ENCODE measurements around the gene TRIM41. TPM values are rescaled to one million over a fixed set of nuclear protein-coding genes. Genes with fewer than 3 reads are reported as not detected.
"Not testable (repeated sequence)": the region's sequence is repeated elsewhere in the genome, so short reads cannot be mapped to it uniquely, and the experiment has no call there.

Gene TRIM41
- 80.4 TPM for polyA plus RNA-seq (2012; ENCODE audit: insufficient read depth, insufficient read length, low read depth)

GRCh38 chr5:181223058-181223728 lies at the start of gene TRIM41:
TRIM41 (plus strand) TSS chr5:181223281; CDS start chr5:181224000, 719 bp downstream.
- Histone ChIP-seq H3K4me1 (no peaks in the 10 kb centered on the region), H3K9me3 (no peaks in the 10 kb centered on the region), H3K36me3 (no peaks in the 10 kb centered on the region), H3K4me3 (ENCODE audit: low read depth, low read length) (peak within 1 kb of the TSS; percentile 89), H3K27me3 (no peaks in the 10 kb centered on the region)
- TF ChIP-seq, protein P1, sequence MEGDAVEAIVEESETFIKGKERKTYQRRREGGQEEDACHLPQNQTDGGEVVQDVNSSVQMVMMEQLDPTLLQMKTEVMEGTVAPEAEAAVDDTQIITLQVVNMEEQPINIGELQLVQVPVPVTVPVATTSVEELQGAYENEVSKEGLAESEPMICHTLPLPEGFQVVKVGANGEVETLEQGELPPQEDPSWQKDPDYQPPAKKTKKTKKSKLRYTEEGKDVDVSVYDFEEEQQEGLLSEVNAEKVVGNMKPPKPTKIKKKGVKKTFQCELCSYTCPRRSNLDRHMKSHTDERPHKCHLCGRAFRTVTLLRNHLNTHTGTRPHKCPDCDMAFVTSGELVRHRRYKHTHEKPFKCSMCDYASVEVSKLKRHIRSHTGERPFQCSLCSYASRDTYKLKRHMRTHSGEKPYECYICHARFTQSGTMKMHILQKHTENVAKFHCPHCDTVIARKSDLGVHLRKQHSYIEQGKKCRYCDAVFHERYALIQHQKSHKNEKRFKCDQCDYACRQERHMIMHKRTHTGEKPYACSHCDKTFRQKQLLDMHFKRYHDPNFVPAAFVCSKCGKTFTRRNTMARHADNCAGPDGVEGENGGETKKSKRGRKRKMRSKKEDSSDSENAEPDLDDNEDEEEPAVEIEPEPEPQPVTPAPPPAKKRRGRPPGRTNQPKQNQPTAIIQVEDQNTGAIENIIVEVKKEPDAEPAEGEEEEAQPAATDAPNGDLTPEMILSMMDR (IDR thresholded peaks at IDR 0.05; ENCODE audit: low read depth, low read length), result 0 out of 2 replicates have a peak, but pooled peaks have one; percentile 11
- DNase-seq, result peak; percentile 100

DNA sequence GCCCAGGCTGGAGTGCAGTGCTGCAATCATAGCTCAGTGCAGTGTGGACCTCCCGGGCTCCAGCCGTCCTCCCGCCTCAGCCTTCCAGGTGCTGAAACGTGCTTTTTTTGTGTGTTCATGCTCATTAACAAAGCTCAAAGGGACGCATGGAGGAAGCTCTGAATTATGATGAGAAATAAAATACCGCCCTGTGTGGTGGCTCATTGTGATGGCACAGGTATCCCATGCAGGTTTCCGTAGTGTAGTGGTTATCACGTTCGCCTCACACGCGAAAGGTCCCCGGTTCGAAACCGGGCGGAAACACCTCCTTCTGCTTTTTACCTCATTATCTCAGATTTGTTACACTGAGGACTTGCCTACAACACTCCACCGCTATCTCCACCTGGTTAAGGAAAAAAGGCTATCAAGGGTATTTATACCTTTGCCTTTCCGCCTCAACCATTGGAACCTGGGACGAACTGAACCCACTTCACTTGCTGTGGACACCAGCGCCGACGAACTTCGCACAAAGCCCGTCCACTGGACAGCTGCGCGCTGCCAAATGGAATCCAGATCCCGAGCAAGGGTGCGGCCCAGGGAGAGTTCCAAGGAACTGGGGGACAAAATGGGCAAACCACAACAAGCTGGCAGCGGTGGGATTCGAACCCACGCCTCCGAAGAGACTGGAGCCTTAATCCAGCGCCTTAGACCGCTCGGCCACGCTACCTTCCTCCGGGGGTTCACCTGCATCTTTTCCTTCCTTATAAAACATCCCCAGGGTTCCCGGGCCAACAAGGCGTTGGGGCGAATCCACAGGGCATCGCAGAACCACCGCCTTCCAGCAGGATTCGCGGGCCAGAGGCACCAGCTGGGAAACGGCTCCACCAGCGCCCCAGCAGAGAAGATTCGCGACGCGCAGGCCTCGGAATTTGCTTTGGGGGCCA lies 49.4 kb upstream of the TRIM41 start:
- TF ChIP-seq, protein P1 (IDR thresholded peaks at IDR 0.05; ENCODE audit: low read depth, low read length), result peak; percentile 7; the same call in 1 of the 2 replicates
- H3K36me3 ChIP-seq, result no peaks in the 10 kb centered on the region
- H3K27me3 ChIP-seq, result no peaks in the 10 kb centered on the region
- DNase-seq, result peak; percentile 89
- H3K9me3 ChIP-seq, result no peaks in the 10 kb centered on the region
- no peaks in the 10 kb centered on the region for H3K4me1 ChIP-seq
- peak overlapping the region; percentile 78 for H3K4me3 ChIP-seq (ENCODE audit: low read depth, low read length)

- H3K4me1 ChIP-seq, result no peaks in the 10 kb centered on the region
- no peaks in the 10 kb centered on the region for H3K36me3 ChIP-seq
- no peak overlapping the region for H3K4me3 ChIP-seq (ENCODE audit: low read depth, low read length)
- no peaks in the 10 kb centered on the region for H3K27me3 ChIP-seq
- no peaks in the 10 kb centered on the region for H3K9me3 ChIP-seq
- no peak for DNase-seq
- TF ChIP-seq, protein P1 (IDR thresholded peaks at IDR 0.05; ENCODE audit: low read depth, low read length), result no peak
Measured at GRCh38 chr5:181176254-181176952, 46.7 kb upstream of the TRIM41 start.

GRCh38 chr5:181177559-181177958 lies 45.5 kb upstream of the TRIM41 start:
- not testable (repeated sequence) for H3K4me3 ChIP-seq (ENCODE audit: low read depth, low read length); H3K27me3 ChIP-seq; H3K4me1 ChIP-seq; H3K36me3 ChIP-seq; H3K9me3 ChIP-seq; DNase-seq

DNA sequence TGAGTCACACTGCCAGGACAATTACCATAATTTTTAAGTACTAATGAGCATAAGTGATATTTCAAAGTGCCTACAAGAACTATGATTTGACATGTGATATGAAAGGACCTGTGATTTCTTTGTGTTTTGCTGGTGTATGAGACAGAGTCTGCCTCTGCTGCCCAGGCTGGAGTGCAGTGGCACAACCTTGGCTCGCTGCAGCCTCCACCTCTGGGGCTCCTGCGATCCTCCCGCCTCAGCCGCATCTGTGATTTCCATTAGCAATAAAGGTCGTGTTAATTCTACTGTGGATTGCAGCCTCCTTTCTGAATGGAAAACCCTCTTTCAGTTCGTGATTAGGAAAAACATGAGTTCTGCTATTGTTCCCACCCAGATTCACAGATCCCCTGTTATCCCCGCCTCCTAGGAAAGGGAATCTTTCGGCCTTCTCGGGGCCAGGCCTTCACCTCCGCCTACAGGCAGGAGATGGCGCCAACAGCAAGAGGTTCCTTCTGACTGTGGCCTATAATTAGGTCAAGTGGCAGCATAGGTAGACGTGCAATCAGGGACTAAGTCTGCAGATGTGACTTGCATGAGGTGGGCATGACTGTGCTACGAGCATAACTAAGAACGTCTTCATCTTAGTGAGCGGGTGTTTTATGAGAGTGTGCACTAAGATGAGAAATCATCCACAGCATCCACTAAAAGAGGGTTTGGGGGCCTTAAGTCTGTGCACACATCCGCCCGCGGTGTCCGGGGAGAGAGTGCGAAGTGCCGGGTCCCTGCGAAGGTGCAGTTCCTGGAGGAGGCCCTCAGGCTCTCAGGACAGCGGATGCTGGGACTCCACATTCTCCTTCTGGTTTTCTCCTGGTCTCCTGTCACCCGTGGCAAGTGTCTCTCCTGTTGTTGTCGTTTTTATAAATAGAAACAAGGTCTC lies 41.2 kb upstream of the TRIM41 start:
- no peaks in the 10 kb centered on the region for H3K36me3 ChIP-seq
- H3K9me3 ChIP-seq, result no peaks in the 10 kb centered on the region
- no peaks in the 10 kb centered on the region for H3K27me3 ChIP-seq
- peaks cover 5% of the 10 kb centered on the region; the same call in 1 of the 2 replicates for H3K4me1 ChIP-seq
- H3K4me3 ChIP-seq (ENCODE audit: low read depth, low read length), result no peak overlapping the region
- TF ChIP-seq, protein P1 (IDR thresholded peaks at IDR 0.05; ENCODE audit: low read depth, low read length), result peak; percentile 85
- DNase-seq, result peak; percentile 81
